Peyer's patch (tissue), 4 donors: ENCODE data around the gene PDCD1. TPM values are rescaled to one million over a fixed set of nuclear protein-coding genes. Genes with fewer than 3 reads are reported as not detected.
A peak's percentile ranks its signal among the peaks of the same experiment; 100 is the strongest.

Experiments used
- DNase-seq, 3 donors: peaks; one replicate each; pipeline ENCODE4 v3.0.0-alpha.2; 2017 to 2019
- H3K27ac ChIP-seq, 4 donors: fragments of 200-600 bp; sonication (generic); one replicate each; pipeline ENCODE4 v1.5.1; 2016 to 2019
- H3K27me3 ChIP-seq, 2 donors: fragments of 200-600 bp; sonication (generic); one replicate each; pipeline ENCODE4 v1.5.1; 2019
- H3K36me3 ChIP-seq, 3 donors: fragments of 200-600 bp; sonication (generic); one replicate each; pipeline ENCODE4 v1.5.1; 2016 to 2019
- H3K4me1 ChIP-seq, 4 donors: fragments of 200-600 bp; sonication (generic); one replicate each; pipeline ENCODE4 v1.5.1; 2016 to 2019
- H3K4me3 ChIP-seq, 4 donors: fragments of 200-600 bp; sonication (generic); 1 replicate in 3 of 4; 2 replicates in 1 of 4; pipeline ENCODE4 v1.5.1; 2016 to 2019; ENCODE audit warnings: mild to moderate bottlenecking in 1 of 4
- H3K9me3 ChIP-seq, 4 donors: fragments of 200-600 bp; sonication (generic); one replicate each; pipeline ENCODE4 v1.5.1; 2016 to 2019; ENCODE audit warnings: mild to moderate bottlenecking in 1 of 4
- CTCF ChIP-seq, 6 experiments: fragments of 450-650 bp in 4 of 6; fragments of 200-600 bp in 2 of 6; sonication (generic) in 1 of 6; IDR thresholded peaks; one replicate each; pipeline ENCODE4 v1.5.1; 2017 to 2019; ENCODE audit warnings: antibody characterized with exemption in 6 of 6, mild to moderate bottlenecking in 3 of 6, moderate library complexity in 1 of 6
- POLR2A ChIP-seq, 2 donors: fragments of 450-650 bp; IDR thresholded peaks; one replicate each; pipeline ENCODE4 v1.5.1; 2017; ENCODE audit warnings: antibody characterized with exemption in 2 of 2, mild to moderate bottlenecking in 2 of 2, moderate library complexity in 2 of 2
- total RNA-seq, 4 donors: library from RNA; depleted of rRNA; stranded (reverse); fragments of >200 nt; gene quantifications; one replicate each; pipeline ENCODE4 v1.1.0, GENCODE V29; 2016

The PDCD1 gene
- total RNA-seq, 4 donors from 2014 or later = 1.6 to 2.7 TPM; not detected in 2

- peak in 1 of 3 donors; percentile 46 for DNase-seq
- TF ChIP-seq CTCF (IDR thresholded peaks at IDR 0.05) (no peak), POLR2A (IDR thresholded peaks at IDR 0.05) (no peak)
- Histone ChIP-seq H3K4me1 (peaks cover 0 to 23% (median 18%) of the 10 kb centered on the region in 4 donors), H3K9me3 (no peaks in the 10 kb centered on the region), H3K27ac (peak overlapping the region in 1 of 4 donors; percentile 25), H3K4me3 (peak overlapping the region in 1 of 4 donors; percentile 6), H3K27me3 (no peaks in the 10 kb centered on the region), H3K36me3 (no peaks in the 10 kb centered on the region)
These were observed 2.7 kb downstream of the PDCD1 start for GRCh38 chr2:241855888-241856422.

- Histone ChIP-seq H3K27me3 (no peaks in the 10 kb centered on the region), H3K4me3 (no peak overlapping the region), H3K36me3 (no peaks in the 10 kb centered on the region), H3K9me3 (no peaks in the 10 kb centered on the region), H3K4me1 (peaks cover 0 to 19% (median 14%) of the 10 kb centered on the region in 4 donors), H3K27ac (no peak overlapping the region)
- TF ChIP-seq CTCF (IDR thresholded peaks at IDR 0.05) (no peak), POLR2A (IDR thresholded peaks at IDR 0.05) (no peak)
- peak in 1 of 3 donors; percentile 45 for DNase-seq
These were observed 3.3 kb downstream of the PDCD1 start for GRCh38 chr2:241855245-241855887.

GRCh38 chr2:241854342-241855244 is 4.1 kb downstream of the PDCD1 start:
- Histone ChIP-seq H3K9me3 (no peaks in the 10 kb centered on the region), H3K27me3 (no peaks in the 10 kb centered on the region), H3K4me1 (peaks cover 0 to 11% (median 8%) of the 10 kb centered on the region in 4 donors), H3K4me3 (no peak overlapping the region), H3K36me3 (no peaks in the 10 kb centered on the region), H3K27ac (no peak overlapping the region)
- peak in 1 of 3 donors; percentile 43 for DNase-seq
- TF ChIP-seq CTCF (IDR thresholded peaks at IDR 0.05) = no peak
- no peak for TF ChIP-seq POLR2A (IDR thresholded peaks at IDR 0.05)

GRCh38 chr2:241853651-241854341 is 4.9 kb downstream of the PDCD1 start:
- DNase-seq = peak in 2 of 3 donors; percentile 42 to 43
- Histone ChIP-seq H3K36me3 (no peaks in the 10 kb centered on the region), H3K27ac (no peak overlapping the region)

More at GRCh38 chr2:241853651-241854341, 4.9 kb downstream of the PDCD1 start:
- no peak overlapping the region for H3K4me3 ChIP-seq
- no peaks in the 10 kb centered on the region for H3K9me3 ChIP-seq
- no peaks in the 10 kb centered on the region for H3K27me3 ChIP-seq
- TF ChIP-seq POLR2A (IDR thresholded peaks at IDR 0.05) (no peak), CTCF (IDR thresholded peaks at IDR 0.05) (no peak)
- H3K4me1 ChIP-seq = peaks cover 0 to 3% (median under 1%) of the 10 kb centered on the region in 4 donors
